GM23248 (cell line): ENCODE measurements around the gene TSPAN8. TPM values are rescaled to one million over a fixed set of nuclear protein-coding genes. Genes with fewer than 3 reads are reported as not detected.
"Not testable (repeated sequence)": the region's sequence is repeated elsewhere in the genome, so short reads cannot be mapped to it uniquely, and the experiment has no call there.

Source experiments
- DNase-seq: peaks from one replicate; pipeline ENCODE4 v3.0.0-alpha.2; 2015
- H2AFZ ChIP-seq: fragments of 200-600 bp; sonication (generic); 2 replicates; pipeline ENCODE4 v1.6.1; 2016; ENCODE audit warnings: antibody characterized with exemption
- H3F3A ChIP-seq: fragments of 200-600 bp; sonication (generic); 2 replicates; pipeline ENCODE4 v1.6.1; 2016; ENCODE audit warnings: mild to moderate bottlenecking, antibody characterized with exemption, mixed run types; ENCODE audit not compliant: insufficient read depth
- H3K27ac ChIP-seq: fragments of 200-600 bp; sonication (generic); 2 replicates; pipeline ENCODE4 v1.5.1; 2016; ENCODE audit warnings: mild to moderate bottlenecking
- H3K27me3 ChIP-seq: fragments of 200-600 bp; sonication (generic); replicated peaks from 2 replicates; pipeline ENCODE4 v1.6.1; 2016; ENCODE audit warnings: mild to moderate bottlenecking; ENCODE audit not compliant: insufficient read depth
- H3K36me3 ChIP-seq: fragments of 200-600 bp; sonication (generic); 2 replicates; pipeline ENCODE4 v1.6.1; 2016; ENCODE audit warnings: low read depth, mild to moderate bottlenecking
- H3K4me1 ChIP-seq: fragments of 200-600 bp; sonication (generic); 2 replicates; pipeline ENCODE4 v1.6.1; 2016; ENCODE audit warnings: mild to moderate bottlenecking; ENCODE audit not compliant: insufficient read depth
- H3K4me2 ChIP-seq: fragments of 200-600 bp; sonication (generic); one replicate; pipeline ENCODE4 v1.6.1; 2016; ENCODE audit warnings: mild to moderate bottlenecking; ENCODE audit not compliant: unreplicated experiment
- H3K4me3 ChIP-seq: fragments of 200-600 bp; sonication (generic); 2 replicates; pipeline ENCODE4 v1.5.1; 2016; ENCODE audit warnings: mild to moderate bottlenecking
- H3K79me2 ChIP-seq: fragments of 200-600 bp; sonication (generic); 2 replicates; pipeline ENCODE4 v1.6.1; 2016; ENCODE audit warnings: mild to moderate bottlenecking; ENCODE audit not compliant: insufficient read depth
- H3K9ac ChIP-seq: fragments of 200-600 bp; sonication (generic); 2 replicates; pipeline ENCODE4 v1.6.1; 2016; ENCODE audit warnings: mild to moderate bottlenecking
- H3K9me2 ChIP-seq: fragments of 200-600 bp; sonication (generic); 2 replicates; pipeline ENCODE4 v1.6.1; 2016; ENCODE audit warnings: mixed run types, mild to moderate bottlenecking, moderate library complexity; ENCODE audit not compliant: insufficient read depth
- H3K9me3 ChIP-seq: fragments of 200-600 bp; sonication (generic); one replicate; pipeline ENCODE4 v1.6.1; 2017; ENCODE audit warnings: low read depth
- H4K20me1 ChIP-seq: fragments of 200-600 bp; sonication (generic); 2 replicates; pipeline ENCODE4 v1.6.0; 2016; ENCODE audit not compliant: insufficient read depth
- EZH2 ChIP-seq: fragments of 200-600 bp; sonication (generic); IDR thresholded peaks from 2 replicates; pipeline ENCODE4 v1.6.1; 2018; ENCODE audit warnings: antibody characterized with exemption, mild to moderate bottlenecking; ENCODE audit not compliant: insufficient read depth, poor library complexity, severe bottlenecking
- EZH2phosphoT487 ChIP-seq: fragments of 200-600 bp; sonication (generic); IDR thresholded peaks from 2 replicates; pipeline ENCODE4 v1.6.1; 2018; ENCODE audit warnings: antibody characterized with exemption, moderate library complexity, mild to moderate bottlenecking, low read depth; ENCODE audit not compliant: insufficient read depth
- WGBS, 2 experiments: methylation state at CpG; one replicate each; pipeline ENCODE4 v1.1.6; 2015 to 2017; ENCODE audit warnings: low lambda C conversion rate in 2 of 2, low coverage in 1 of 2; ENCODE audit errors: missing lambda C conversion rate in 2 of 2; 5-methylcytosine and 5-hydroxymethylcytosine counted together
- in situ Hi-C: fragments of 300-500 bp; cut with MboI; formaldehyde crosslinking; loops from 2 replicates; pipeline ENCODE4 v1.15.0; 2020
- polyA plus RNA-seq: library from polyadenylated mRNA; unstranded; fragments of >200 nt; fragmentation: Nextera tagmentation; extraction: Ambion mirVana; gene quantifications from 2 replicates; pipeline ENCODE4 v1.2.1, GENCODE V29; 2016
- total RNA-seq: library from RNA; depleted of rRNA; stranded (reverse); fragments of >200 nt; shearing (Covaris generic); gene quantifications from 2 replicates; pipeline ENCODE4 v1.2.3, GENCODE V29; 2014

TSPAN8 gene
- total and polyA plus RNA-seq, 2 experiments from 2014 or later = not detected

DNA sequence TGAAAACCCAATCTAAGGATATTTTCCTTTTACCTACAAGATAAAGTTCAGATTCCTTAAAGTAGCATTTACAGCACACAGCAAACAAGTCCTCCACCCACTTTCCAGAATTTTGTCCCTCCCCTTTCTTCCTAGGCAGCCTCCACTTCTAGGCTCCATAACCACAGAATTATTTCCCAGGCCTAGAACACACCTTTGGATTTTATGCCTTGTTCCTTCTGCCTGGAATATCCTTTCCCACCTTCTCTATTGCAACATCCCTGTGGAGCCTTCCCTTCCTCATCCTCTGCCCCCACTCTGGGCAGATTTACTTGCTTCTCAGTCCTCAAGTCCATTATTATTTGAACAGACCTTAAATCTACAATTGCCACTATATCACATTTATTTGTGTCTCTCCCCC lies 2.1 kb upstream of the TSPAN8 start:
- H3K4me3 ChIP-seq = no peak overlapping the region
- no peaks in the 10 kb centered on the region for H3K9me3 ChIP-seq
- no peaks in the 10 kb centered on the region for H3K36me3 ChIP-seq
- H2AFZ ChIP-seq = no peak overlapping the region
- no peak overlapping the region for H3K27ac ChIP-seq
- no peak overlapping the region for H3K4me2 ChIP-seq
- no peak for DNase-seq
- H3K79me2 ChIP-seq = no peaks in the 10 kb centered on the region
- H4K20me1 ChIP-seq = no peaks in the 10 kb centered on the region
- no peak overlapping the region for H3K9ac ChIP-seq
- H3K27me3 ChIP-seq = no peaks in the 10 kb centered on the region; the same call in none of the 2 replicates
- H3K9me2 ChIP-seq = no peaks in the 10 kb centered on the region
- no peaks in the 10 kb centered on the region for H3K4me1 ChIP-seq
- in situ Hi-C loops = no loop called here
- no peaks in the 10 kb centered on the region for H3F3A ChIP-seq
- no peak for TF ChIP-seq EZH2
- TF ChIP-seq EZH2phosphoT487 = no peak

GRCh38 chr12:71159264-71159663 lies 1.5 kb upstream of the TSPAN8 start:
- in situ Hi-C loops = no loop called here
- DNase-seq = no peak
- H3K79me2 ChIP-seq = no peaks in the 10 kb centered on the region
- H4K20me1 ChIP-seq = no peaks in the 10 kb centered on the region
- no peak overlapping the region for H3K27ac ChIP-seq
- H3K9me3 ChIP-seq = no peaks in the 10 kb centered on the region
- no peaks in the 10 kb centered on the region for H3K9me2 ChIP-seq
- H3K4me2 ChIP-seq = no peak overlapping the region
- no peak overlapping the region for H2AFZ ChIP-seq
- no peaks in the 10 kb centered on the region for H3K36me3 ChIP-seq
- no peaks in the 10 kb centered on the region for H3K4me1 ChIP-seq
- TF ChIP-seq EZH2 = no peak
- TF ChIP-seq EZH2phosphoT487 = no peak
- H3K9ac ChIP-seq = no peak overlapping the region
- H3K27me3 ChIP-seq = no peaks in the 10 kb centered on the region; the same call in none of the 2 replicates
- H3F3A ChIP-seq = no peaks in the 10 kb centered on the region
- H3K4me3 ChIP-seq = no peak overlapping the region

- in situ Hi-C loops = no loop called here
- Histone ChIP-seq H3K9me3 (no peaks in the 10 kb centered on the region), H3K4me2 (no peak overlapping the region), H3K4me3 (no peak overlapping the region), H3K36me3 (no peaks in the 10 kb centered on the region), H3K79me2 (no peaks in the 10 kb centered on the region), H4K20me1 (no peaks in the 10 kb centered on the region), H3K9ac (no peak overlapping the region), H3K27me3 (no peaks in the 10 kb centered on the region; the same call in none of the 2 replicates), H3F3A (no peaks in the 10 kb centered on the region), H3K4me1 (no peaks in the 10 kb centered on the region), H3K9me2 (no peaks in the 10 kb centered on the region), H2AFZ (no peak overlapping the region), H3K27ac (no peak overlapping the region)
- TF ChIP-seq EZH2 = no peak
- no peak for TF ChIP-seq EZH2phosphoT487
- WGBS, 2 experiments = 18 to 25% methylated on average over 4 of the region's 4 CpGs
- DNase-seq = no peak
Observed at GRCh38 chr12:71158361-71158882, 623 bp upstream of the TSPAN8 start.

DNA sequence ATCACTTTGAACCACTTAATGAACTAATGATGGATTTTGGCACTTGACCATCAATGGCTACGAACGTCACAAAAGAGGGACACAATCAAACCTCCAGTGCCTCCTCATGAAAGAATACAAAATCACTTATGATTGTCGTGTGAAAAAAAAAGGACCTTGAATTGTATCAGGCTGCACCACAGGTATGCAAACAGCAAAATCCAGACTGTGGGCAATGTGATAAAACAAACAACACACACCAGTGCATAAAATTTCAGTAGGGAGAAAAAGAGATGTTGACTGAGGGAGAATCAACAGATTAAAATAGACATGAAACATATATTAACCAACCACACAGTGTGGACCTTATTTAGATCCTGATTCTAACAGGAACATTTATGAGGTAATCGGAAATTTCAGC lies 2.6 kb downstream of the TSPAN8 start:
- in situ Hi-C loops = no loop called here
- Histone ChIP-seq H3K36me3 (no peaks in the 10 kb centered on the region), H3K4me3 (no peak overlapping the region), H3K9me3 (no peaks in the 10 kb centered on the region), H3K9me2 (no peaks in the 10 kb centered on the region), H3F3A (no peaks in the 10 kb centered on the region), H3K4me1 (no peaks in the 10 kb centered on the region), H3K9ac (no peak overlapping the region), H3K79me2 (no peaks in the 10 kb centered on the region), H3K4me2 (no peak overlapping the region), H3K27ac (no peak overlapping the region), H2AFZ (no peak overlapping the region), H3K27me3 (no peaks in the 10 kb centered on the region; the same call in none of the 2 replicates), H4K20me1 (no peaks in the 10 kb centered on the region)
- TF ChIP-seq EZH2phosphoT487 = no peak
- TF ChIP-seq EZH2 = no peak
- 35 to 42% methylated on average over 4 of the region's 4 CpGs for whole genome bisulfite sequencing, 2 experiments
- no peak for DNase-seq

GRCh38 chr12:71152851-71153250 lies 4.9 kb downstream of the TSPAN8 start:
- H3K9me3 ChIP-seq = no peaks in the 10 kb centered on the region
- TF ChIP-seq EZH2phosphoT487 (no peak), EZH2 (no peak)
- H3K9me2 ChIP-seq = no peaks in the 10 kb centered on the region
- H3K27ac ChIP-seq = no peak overlapping the region
- no peaks in the 10 kb centered on the region for H3K4me1 ChIP-seq
- H3F3A ChIP-seq = no peaks in the 10 kb centered on the region
- H3K36me3 ChIP-seq = no peaks in the 10 kb centered on the region
- H3K27me3 ChIP-seq = no peaks in the 10 kb centered on the region; the same call in 1 of the 2 replicates
- H3K79me2 ChIP-seq = no peaks in the 10 kb centered on the region
- no peak overlapping the region for H3K9ac ChIP-seq
- no peak overlapping the region for H3K4me2 ChIP-seq
- no peak for DNase-seq
- no peaks in the 10 kb centered on the region for H4K20me1 ChIP-seq
- whole genome bisulfite sequencing, 2 experiments = 50 to 61% methylated on average over 5 of the region's 5 CpGs
- H3K4me3 ChIP-seq = no peak overlapping the region
- in situ Hi-C loops = no loop called here
- no peak overlapping the region for H2AFZ ChIP-seq

- not testable (repeated sequence) for H3K9me3 ChIP-seq, H3K36me3 ChIP-seq, H3K4me2 ChIP-seq
Observed at GRCh38 chr12:71150041-71150440, 7.8 kb downstream of the TSPAN8 start.

More at GRCh38 chr12:71150041-71150440, 7.8 kb downstream of the TSPAN8 start:
- H3K9ac ChIP-seq, H3K27ac ChIP-seq, H3K4me1 ChIP-seq, DNase-seq, H2AFZ ChIP-seq, H3F3A ChIP-seq, H3K4me3 ChIP-seq, H4K20me1 ChIP-seq, in situ Hi-C loops, H3K27me3 ChIP-seq, H3K9me2 ChIP-seq, H3K79me2 ChIP-seq: not testable (repeated sequence)
- 68 to 77% methylated on average over 5 of the region's 5 CpGs for WGBS, 2 experiments
